ENCODE results near the gene SLC10A3.

DNA sequence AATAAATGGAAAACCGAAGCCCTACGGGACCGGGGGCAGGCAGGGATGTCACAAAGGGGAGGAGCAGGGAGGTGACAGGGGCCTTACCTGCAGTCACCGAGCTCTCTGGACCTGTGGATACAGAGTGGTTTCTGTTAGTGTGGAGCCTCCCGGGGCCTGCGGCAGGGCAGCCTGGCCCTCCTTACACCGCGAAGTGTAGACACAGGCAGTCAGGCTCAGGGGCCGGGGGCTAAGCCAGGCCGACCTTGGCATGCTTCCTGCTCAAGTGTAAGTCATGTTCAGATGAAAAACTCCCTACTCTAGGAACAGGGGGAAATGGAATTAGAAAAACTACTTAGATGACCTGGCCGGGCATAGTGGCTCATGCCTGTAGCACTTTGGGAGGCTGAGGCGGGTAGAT lies 21.3 kb upstream of the SLC10A3 start:
- no peak for TF ChIP-seq ZNF670 (CRISPR knock-in tag; IDR thresholded peaks at IDR 0.05; ENCODE audit: borderline replicate concordance)
- TF ChIP-seq BHLHE40 (IDR thresholded peaks at IDR 0.05; ENCODE audit: low read length) = no peak
- TF ChIP-seq CEBPB (IDR thresholded peaks at IDR 0.05; ENCODE audit: borderline replicate concordance, low read depth, low read length) = no peak
- no peak for TF ChIP-seq MXI1 (IDR thresholded peaks at IDR 0.05; ENCODE audit: borderline replicate concordance, low read depth, low read length)

All from HepG2 (cell line).